Breast epithelium (tissue), 4 donors: ENCODE measurements around the gene NLGN2. TPM values are rescaled to one million over a fixed set of nuclear protein-coding genes. Genes with fewer than 3 reads are reported as not detected.
A peak's percentile ranks its signal among the peaks of the same experiment; 100 is the strongest.

Source experiments
- DNase-seq, 2 donors: peaks; one replicate each; pipeline ENCODE4 v3.0.0-alpha.2; 2019; ENCODE audit warnings: low spot score in 2 of 2
- H3K27ac ChIP-seq, 2 donors: fragments of 200-600 bp; sonication (generic) in 1 of 2; one replicate each; pipeline ENCODE4 v1.5.1; 2016 to 2019; ENCODE audit warnings: mild to moderate bottlenecking in 1 of 2
- H3K27me3 ChIP-seq, 2 donors: fragments of 200-600 bp; sonication (generic) in 1 of 2; one replicate each; pipeline versions ENCODE4 v1.5.1 to v1.6.0; 2017 to 2019; ENCODE audit warnings: control low read depth in 1 of 2, mild to moderate bottlenecking in 1 of 2
- H3K36me3 ChIP-seq: fragments of 200-600 bp; one replicate; pipeline ENCODE4 v1.5.1; 2019
- H3K4me1 ChIP-seq, 2 donors: fragments of 200-600 bp; sonication (generic); one replicate each; pipeline ENCODE4 v1.5.1; 2016 to 2019; ENCODE audit warnings: control low read depth in 1 of 2
- H3K4me3 ChIP-seq, 3 donors: fragments of 200-600 bp; sonication (generic); 1 replicate in 2 of 3; 2 replicates in 1 of 3; pipeline ENCODE4 v1.5.1; 2016 to 2019; ENCODE audit warnings: mild to moderate bottlenecking in 3 of 3, moderate library complexity in 2 of 3
- H3K9me3 ChIP-seq, 2 donors: fragments of 200-600 bp; sonication (generic) in 1 of 2; one replicate each; pipeline ENCODE4 v1.5.1; 2016 to 2019; ENCODE audit warnings: control low read depth in 1 of 2
- CTCF ChIP-seq, 3 donors: fragments of 450-650 bp; IDR thresholded peaks; one replicate each; pipeline ENCODE4 v1.5.1; 2016 to 2017; ENCODE audit warnings: antibody characterized with exemption in 3 of 3, mild to moderate bottlenecking in 3 of 3, moderate library complexity in 3 of 3
- POLR2A ChIP-seq: fragments of 450-650 bp; IDR thresholded peaks from one replicate; pipeline ENCODE4 v1.6.1; 2016; ENCODE audit warnings: antibody characterized with exemption, mild to moderate bottlenecking, moderate library complexity
- POLR2AphosphoS5 ChIP-seq, 3 donors: sonication (generic); formaldehyde crosslinking; IDR thresholded peaks; one replicate each; pipeline ENCODE4 v1.6.1; 2017; ENCODE audit warnings: antibody characterized with exemption in 3 of 3
- intact Hi-C: fragments of 100-400 bp; cut with DNase I; formaldehyde crosslinking; loops from one replicate; pipeline ENCODE4 v1.15.1; 2023; ENCODE audit warnings: low total_unique reads
- total RNA-seq, 3 donors: library from RNA; depleted of rRNA; stranded (reverse); fragments of >200 nt; gene quantifications; one replicate each; pipeline ENCODE4 v1.1.0, GENCODE V29; 2016

NLGN2 gene
- total RNA-seq, 3 donors from 2014 or later: 6.7 to 13.1 (median 8.3) TPM

GRCh38 chr17:7404737-7405349 lies 2.8 kb upstream of the NLGN2 start:
- no peaks in the 10 kb centered on the region for H3K27me3 ChIP-seq
- DNase-seq: peak; percentile 46 to 74
- H3K9me3 ChIP-seq: no peaks in the 10 kb centered on the region
- intact Hi-C loops: no loop called here
- no peaks in the 10 kb centered on the region for H3K36me3 ChIP-seq
- TF ChIP-seq CTCF (IDR thresholded peaks at IDR 0.05) (no peak), POLR2A (no peak), POLR2AphosphoS5 (IDR thresholded peaks at IDR 0.05) (no peak)
- peak overlapping the region; percentile 92 to 95 for H3K27ac ChIP-seq
- peak overlapping the region; percentile 57 to 89 (median 80) for H3K4me3 ChIP-seq
- H3K4me1 ChIP-seq: peaks cover 4 to 8% of the 10 kb centered on the region in 2 donors

- Histone ChIP-seq H3K4me1 (peaks cover 4 to 8% of the 10 kb centered on the region in 2 donors), H3K27ac (peak overlapping the region; percentile 92 to 95), H3K27me3 (no peaks in the 10 kb centered on the region), H3K36me3 (no peaks in the 10 kb centered on the region), H3K9me3 (no peaks in the 10 kb centered on the region), H3K4me3 (peak overlapping the region; percentile 57 to 89 (median 80))
- no peak for DNase-seq
- TF ChIP-seq CTCF (IDR thresholded peaks at IDR 0.05): no peak
- intact Hi-C loops: no loop called here
Measured at GRCh38 chr17:7405350-7406234, 2.1 kb upstream of the NLGN2 start.

GRCh38 chr17:7406235-7406825 lies 1.3 kb upstream of the NLGN2 start:
- no peaks in the 10 kb centered on the region for H3K36me3 ChIP-seq
- intact Hi-C loops: no loop called here
- no peaks in the 10 kb centered on the region for H3K27me3 ChIP-seq
- peak overlapping the region in 2 of 3 donors; percentile 80 to 89 for H3K4me3 ChIP-seq
- peaks cover 4 to 8% of the 10 kb centered on the region in 2 donors for H3K4me1 ChIP-seq
- H3K9me3 ChIP-seq: no peaks in the 10 kb centered on the region
- TF ChIP-seq POLR2AphosphoS5 (IDR thresholded peaks at IDR 0.05): no peak
- no peak for TF ChIP-seq CTCF (IDR thresholded peaks at IDR 0.05)
- TF ChIP-seq POLR2A: no peak
- DNase-seq: no peak
- H3K27ac ChIP-seq: peak overlapping the region; percentile 92 to 95

GRCh38 chr17:7407082-7407481 lies 563 bp upstream of the NLGN2 start:
- Histone ChIP-seq H3K36me3 (no peaks in the 10 kb centered on the region), H3K4me1 (peaks cover 4 to 7% of the 10 kb centered on the region in 2 donors), H3K9me3 (no peaks in the 10 kb centered on the region), H3K27me3 (no peaks in the 10 kb centered on the region), H3K4me3 (peak overlapping the region in 1 of 3 donors; percentile 89), H3K27ac (peak overlapping the region in 1 of 2 donors; percentile 95)
- DNase-seq: no peak
- TF ChIP-seq CTCF (IDR thresholded peaks at IDR 0.05) (no peak), POLR2AphosphoS5 (IDR thresholded peaks at IDR 0.05) (no peak), POLR2A (no peak)
- intact Hi-C loops: no loop called here
